GM23248 (cell line): ENCODE data around the gene PID1.

Source experiments
- EZH2 ChIP-seq: fragments of 200-600 bp; sonication (generic); IDR thresholded peaks from 2 replicates; pipeline ENCODE4 v1.6.1; 2018; ENCODE audit warnings: antibody characterized with exemption, mild to moderate bottlenecking; ENCODE audit not compliant: insufficient read depth, poor library complexity, severe bottlenecking
- EZH2phosphoT487 ChIP-seq: fragments of 200-600 bp; sonication (generic); IDR thresholded peaks from 2 replicates; pipeline ENCODE4 v1.6.1; 2018; ENCODE audit warnings: antibody characterized with exemption, moderate library complexity, mild to moderate bottlenecking, low read depth; ENCODE audit not compliant: insufficient read depth

- TF ChIP-seq EZH2 (no peak), EZH2phosphoT487 (no peak)
Observed at GRCh38 chr2:229252280-229252679, 18.8 kb downstream of the PID1 start.
